Measurements from ENCODE around the gene ADRM1.

Gene ADRM1

GRCh38 chr20:62305149-62305764, 2.5 kb downstream of the ADRM1 start:
- no peak for DNase-seq (ENCODE audit: low read depth)
- H3K4me3 ChIP-seq (replicated peaks; ENCODE audit: low read depth, low read length), result peak overlapping the region; percentile 82
- TF ChIP-seq CTCF (IDR thresholded peaks at IDR 0.05; ENCODE audit: low read length, missing control alignments), result no peak

GRCh38 chr20:62305765-62306413, 3.1 kb downstream of the ADRM1 start:
- TF ChIP-seq CTCF (IDR thresholded peaks at IDR 0.05; ENCODE audit: low read length, missing control alignments), result no peak
- no peak overlapping the region for H3K4me3 ChIP-seq (replicated peaks; ENCODE audit: low read depth, low read length)
- DNase-seq (ENCODE audit: low read depth), result no peak

- no peak for TF ChIP-seq CTCF (IDR thresholded peaks at IDR 0.05; ENCODE audit: low read length, missing control alignments)
- H3K4me3 ChIP-seq (replicated peaks; ENCODE audit: low read depth, low read length), result no peak overlapping the region
- no peak for DNase-seq (ENCODE audit: low read depth)
Measured at GRCh38 chr20:62306414-62307187, 3.8 kb downstream of the ADRM1 start.

GRCh38 chr20:62307226-62308101, 4.7 kb downstream of the ADRM1 start:
- no peak for TF ChIP-seq CTCF (IDR thresholded peaks at IDR 0.05; ENCODE audit: low read length, missing control alignments)
- no peak overlapping the region for H3K4me3 ChIP-seq (replicated peaks; ENCODE audit: low read depth, low read length)
- no peak for DNase-seq (ENCODE audit: low read depth)

GRCh38 chr20:62308102-62308822, 5.5 kb downstream of the ADRM1 start:
- H3K4me3 ChIP-seq (replicated peaks; ENCODE audit: low read depth, low read length), result no peak overlapping the region
- no peak for DNase-seq (ENCODE audit: low read depth)
- no peak for TF ChIP-seq CTCF (IDR thresholded peaks at IDR 0.05; ENCODE audit: low read length, missing control alignments)
